ENCODE data around the gene NANOS1. TPM values are rescaled to one million over a fixed set of nuclear protein-coding genes. Genes with fewer than 3 reads are reported as not detected.

NANOS1 gene, protein sequence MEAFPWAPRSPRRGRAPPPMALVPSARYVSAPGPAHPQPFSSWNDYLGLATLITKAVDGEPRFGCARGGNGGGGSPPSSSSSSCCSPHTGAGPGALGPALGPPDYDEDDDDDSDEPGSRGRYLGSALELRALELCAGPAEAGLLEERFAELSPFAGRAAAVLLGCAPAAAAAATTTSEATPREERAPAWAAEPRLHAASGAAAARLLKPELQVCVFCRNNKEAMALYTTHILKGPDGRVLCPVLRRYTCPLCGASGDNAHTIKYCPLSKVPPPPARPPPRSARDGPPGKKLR
- 1 to 10 TPM in 1 of 2 donors, under 1 TPM in 1; 0.27 to 1.1 TPM for total RNA-seq
- long read RNA-seq, full-length matches to known transcripts = 3 of 3 reads
- long read RNA-seq, partial matches to known transcripts = 0 of 3 reads
- long read RNA-seq, other reads (novel, unspliced or antisense) = 0 of 3 reads

DNA sequence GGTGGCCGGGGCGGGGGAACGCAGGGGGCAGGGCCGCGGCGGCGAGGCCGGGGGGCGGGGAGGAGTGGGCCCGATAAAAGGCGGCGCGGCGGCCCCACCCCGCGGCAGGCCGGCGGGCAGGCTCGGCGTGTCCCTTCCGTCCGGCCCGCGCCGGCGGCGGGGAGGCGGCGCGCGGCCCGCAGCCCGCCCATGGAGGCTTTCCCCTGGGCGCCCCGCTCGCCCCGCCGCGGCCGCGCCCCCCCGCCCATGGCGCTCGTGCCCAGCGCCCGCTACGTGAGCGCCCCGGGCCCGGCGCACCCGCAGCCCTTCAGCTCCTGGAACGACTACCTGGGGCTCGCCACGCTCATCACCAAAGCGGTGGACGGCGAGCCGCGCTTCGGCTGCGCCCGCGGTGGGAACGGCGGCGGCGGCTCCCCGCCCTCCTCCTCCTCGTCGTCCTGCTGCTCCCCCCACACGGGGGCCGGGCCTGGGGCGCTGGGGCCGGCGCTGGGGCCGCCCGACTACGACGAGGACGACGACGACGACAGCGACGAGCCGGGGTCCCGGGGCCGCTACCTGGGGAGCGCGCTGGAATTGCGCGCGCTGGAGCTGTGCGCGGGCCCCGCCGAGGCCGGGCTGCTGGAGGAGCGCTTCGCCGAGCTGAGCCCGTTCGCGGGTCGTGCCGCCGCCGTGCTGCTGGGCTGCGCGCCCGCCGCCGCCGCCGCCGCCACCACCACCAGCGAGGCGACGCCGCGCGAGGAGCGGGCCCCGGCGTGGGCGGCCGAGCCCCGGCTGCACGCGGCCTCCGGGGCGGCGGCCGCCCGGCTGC is at the start of gene NANOS1:
TSS of gene NANOS1 (plus strand) at position 102 of the 808 bp plus-strand sequence. CDS start at position 190, 88 bp downstream.
- intact Hi-C loops (cut with DNase I, micrococcal nuclease) = no loop called here
- ATAC-seq = no peak
- peak in 1 of 2 donors; percentile 39 for DNase-seq

DNA sequence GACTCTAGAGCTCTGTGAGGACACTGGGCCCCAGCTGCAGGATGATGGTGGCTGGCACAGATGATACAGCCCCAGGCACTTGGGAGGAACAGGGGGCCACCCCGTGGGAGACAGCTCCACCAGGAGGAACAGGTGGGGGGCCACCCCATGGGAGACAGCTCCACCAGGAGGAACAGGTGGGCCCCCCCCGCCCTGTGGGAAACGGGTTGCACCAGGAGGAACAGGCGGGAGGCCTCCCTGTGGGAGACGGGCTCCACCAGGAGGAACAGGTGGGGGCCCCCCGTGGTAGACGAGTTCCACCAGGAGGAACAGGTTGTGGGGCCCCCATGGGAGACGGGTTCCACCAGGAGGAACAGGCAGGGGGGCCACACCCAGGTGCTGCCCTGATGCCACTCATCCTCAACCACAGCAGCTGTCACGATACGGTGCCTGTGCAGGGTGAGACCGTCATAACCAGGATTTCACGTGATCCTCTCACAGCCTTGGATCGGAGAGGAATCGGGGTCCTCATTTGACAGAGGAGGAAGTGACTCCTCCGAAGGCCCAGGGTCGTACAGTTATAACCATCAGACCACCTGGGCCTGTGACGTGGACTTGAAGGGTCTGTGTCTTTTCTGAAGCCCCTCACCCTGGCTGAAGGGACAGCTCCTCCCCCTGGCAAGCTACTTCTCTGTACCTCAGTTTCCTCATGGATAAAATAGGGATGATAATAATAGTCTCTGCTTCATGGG is 49.2 kb upstream of the NANOS1 start:
- intact Hi-C loops (cut with DNase I, micrococcal nuclease) = no loop called here
- DNase-seq = no peak
- ATAC-seq = no peak

DNA sequence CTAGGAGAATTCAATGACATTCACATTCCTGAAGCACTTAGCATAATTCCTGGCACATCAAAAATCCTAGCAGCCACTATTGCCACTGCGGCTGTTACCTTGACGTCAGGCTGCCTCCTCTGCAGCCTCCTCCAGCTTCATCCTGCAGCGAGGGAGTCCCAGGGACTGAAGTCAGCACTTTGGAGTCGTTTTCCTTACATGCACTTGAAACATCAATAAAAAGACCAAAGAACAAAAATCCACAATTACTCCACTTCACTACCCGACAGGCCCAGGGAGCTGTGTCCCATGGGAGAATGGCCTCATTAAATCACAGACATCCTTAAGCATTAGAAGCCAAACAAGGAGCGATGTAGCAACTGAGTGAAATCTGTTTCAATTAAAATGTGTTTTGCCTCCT is 48.6 kb upstream of the NANOS1 start:
- DNase-seq (no peak), ATAC-seq (no peak)
- intact Hi-C loops (cut with DNase I, micrococcal nuclease) = no loop called here

DNA sequence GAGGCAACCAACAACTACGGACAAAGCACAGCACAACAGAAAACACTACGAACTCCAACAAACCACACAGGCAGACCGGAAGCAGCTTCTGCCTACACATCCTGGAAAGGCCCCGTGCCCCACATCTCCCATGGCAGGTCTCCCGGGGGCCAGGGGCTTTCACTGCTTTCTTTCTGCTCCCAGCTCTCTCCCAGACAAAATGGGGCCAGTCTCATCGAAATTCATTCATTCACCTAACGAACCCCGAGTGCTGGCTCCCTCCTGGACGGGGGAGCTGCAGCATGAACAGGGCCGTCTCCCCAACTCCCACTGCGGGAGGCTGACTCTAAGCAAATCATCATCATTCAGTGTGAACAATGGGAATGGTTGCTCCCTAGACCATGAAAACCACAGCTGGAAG is 47.6 kb upstream of the NANOS1 start:
- intact Hi-C loops (cut with DNase I, micrococcal nuclease) = no loop called here
- ATAC-seq (no peak), DNase-seq (no peak)

DNA sequence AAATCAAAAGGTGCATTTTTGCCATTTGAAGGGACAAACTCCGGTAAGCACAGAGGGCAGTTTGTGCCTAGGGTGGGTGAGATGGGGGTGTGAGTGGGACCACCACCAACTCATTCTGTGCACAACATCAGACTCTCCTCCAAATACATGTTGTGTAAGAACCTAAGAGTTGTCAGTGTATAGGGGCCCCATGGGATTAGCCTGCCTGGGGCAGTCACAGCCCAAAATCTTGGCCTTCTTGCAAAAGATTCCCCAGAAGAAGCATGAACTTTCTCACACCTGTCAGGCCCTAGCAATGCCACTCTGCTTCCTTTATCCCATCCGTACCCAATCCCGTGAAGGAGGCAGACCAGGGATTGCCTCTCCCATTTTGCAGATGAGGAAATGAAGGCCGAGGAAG is 47.1 kb upstream of the NANOS1 start:
- DNase-seq (no peak), ATAC-seq (no peak)
- intact Hi-C loops (cut with DNase I, micrococcal nuclease) = no loop called here

DNA sequence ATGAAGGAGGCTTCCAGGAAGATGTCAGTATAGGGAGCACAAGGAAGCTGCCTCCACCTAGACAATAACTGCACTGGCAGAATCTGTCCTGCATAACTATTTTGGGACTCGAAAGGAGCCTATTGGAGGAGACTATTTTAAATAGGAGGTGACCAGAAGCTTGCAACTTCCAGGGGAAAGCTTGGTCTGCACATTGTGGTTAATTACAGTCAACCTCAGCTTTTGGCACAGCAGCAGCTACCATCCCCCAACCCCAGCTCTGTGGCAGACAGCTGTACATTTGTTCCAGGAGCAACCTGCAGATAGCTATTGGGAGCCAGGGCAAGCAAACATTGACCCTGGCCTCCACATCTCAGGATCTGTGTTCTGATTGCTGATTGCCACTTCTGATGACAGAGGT is 46.3 kb upstream of the NANOS1 start:
- ATAC-seq = no peak
- no peak for DNase-seq
- intact Hi-C loops (cut with DNase I, micrococcal nuclease) = no loop called here

DNA sequence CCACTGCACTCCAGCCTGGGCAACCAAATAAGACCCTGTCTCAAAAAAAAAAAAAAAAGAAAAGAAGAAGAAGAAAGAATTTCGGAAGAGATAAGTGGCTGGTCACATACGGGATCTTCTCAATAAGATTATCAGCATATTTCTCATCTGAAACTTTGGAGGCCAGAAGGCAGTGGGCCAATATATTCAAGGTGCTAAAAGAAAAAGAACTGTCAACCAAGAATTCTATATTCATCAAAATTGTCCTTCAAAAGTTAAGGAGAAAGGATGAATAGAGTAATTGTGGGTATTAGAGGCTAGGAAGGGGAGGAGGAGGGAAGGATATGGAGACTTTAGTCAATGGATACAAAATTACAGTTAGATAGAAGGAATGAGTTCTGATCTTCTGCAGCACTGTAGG is 43.9 kb upstream of the NANOS1 start:
- DNase-seq = no peak
- ATAC-seq = no peak
- intact Hi-C loops (cut with DNase I, micrococcal nuclease) = no loop called here

DNA sequence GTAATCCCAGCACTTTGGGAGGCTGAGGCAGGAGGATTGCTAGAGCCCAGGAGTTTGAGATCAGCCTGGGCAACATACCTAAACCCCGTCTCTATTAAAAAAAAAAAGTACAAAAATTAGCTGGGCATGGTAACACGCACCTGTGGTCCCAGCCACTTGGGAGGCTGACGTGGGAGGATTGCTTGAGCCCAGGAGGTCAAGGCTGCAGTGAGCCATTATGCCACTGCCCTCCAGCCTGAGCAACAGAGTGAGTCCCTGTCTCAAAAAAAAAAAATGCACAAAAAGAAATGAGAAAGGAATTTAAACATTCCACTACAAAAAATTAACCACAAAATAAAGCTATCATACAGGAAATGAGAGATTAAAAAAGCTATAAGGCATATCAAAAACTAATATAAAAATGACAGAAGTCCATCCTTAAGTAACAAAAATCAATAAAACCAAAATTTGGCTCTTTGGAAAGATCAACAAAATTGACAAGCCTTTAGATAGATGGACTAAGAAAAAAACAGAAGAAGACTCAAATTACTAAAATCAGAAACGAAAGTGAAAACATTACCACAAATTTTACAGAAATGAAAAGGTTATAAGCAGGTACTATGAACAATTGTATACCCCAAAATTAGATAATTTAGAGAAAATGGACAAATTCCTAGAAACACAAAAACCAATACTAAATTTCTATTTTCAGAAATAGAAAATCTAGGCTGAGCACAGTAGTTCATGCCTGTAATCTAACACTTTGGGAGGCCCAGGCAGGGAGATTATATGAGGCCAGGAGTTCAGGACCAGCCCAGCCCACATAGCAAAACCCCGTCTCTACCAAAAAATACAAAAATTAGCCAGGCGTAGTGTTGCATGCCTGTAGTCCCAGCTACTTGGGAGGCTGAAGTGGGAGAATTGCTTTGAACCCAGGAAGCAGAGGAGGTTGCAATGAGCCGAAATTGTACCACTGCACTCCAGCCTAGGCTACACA is 42.4 kb upstream of the NANOS1 start:
- ATAC-seq (no peak), DNase-seq (no peak)
- intact Hi-C loops (cut with DNase I, micrococcal nuclease) = no loop called here

DNA sequence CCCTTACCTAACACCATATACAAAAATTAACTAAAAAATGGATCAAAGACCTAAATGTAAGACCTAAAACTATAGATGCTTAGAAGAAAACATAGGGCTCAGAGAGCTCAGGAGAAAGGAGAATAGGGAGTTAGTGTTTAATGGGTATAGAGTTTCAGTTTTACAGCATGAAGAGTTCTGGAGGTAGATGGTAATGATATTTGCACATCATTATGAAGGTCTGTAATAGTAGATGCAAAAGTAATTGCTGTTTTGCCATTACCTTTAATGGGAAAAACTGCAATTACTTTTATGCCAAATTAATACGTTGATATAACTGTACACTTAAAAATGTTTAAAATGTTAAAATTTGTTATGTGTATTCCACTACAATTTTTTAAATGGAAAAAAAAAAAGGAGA is 39.2 kb upstream of the NANOS1 start:
- intact Hi-C loops (cut with DNase I, micrococcal nuclease) = no loop called here
- no peak for ATAC-seq
- no peak for DNase-seq

DNA sequence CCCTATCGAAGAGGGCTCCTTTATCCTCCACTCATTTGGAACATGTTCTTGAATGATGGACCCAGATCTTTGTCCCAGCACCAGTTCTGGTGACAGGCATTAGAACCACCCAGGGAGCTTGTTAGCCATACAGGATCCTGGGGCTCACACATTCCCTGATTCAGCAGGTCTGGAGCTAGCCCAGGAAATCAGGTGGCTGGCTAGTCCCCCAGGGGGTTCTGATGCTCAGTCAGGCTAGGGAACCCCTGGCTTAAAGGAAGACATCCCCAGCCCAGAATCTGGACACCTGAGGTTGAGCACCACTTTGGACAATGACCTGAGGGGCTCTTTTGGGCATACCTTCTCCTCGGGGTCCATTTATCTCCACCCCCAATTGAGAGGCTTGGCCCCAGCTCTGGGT is 37.0 kb upstream of the NANOS1 start:
- DNase-seq = no peak
- no peak for ATAC-seq
- intact Hi-C loops (cut with DNase I, micrococcal nuclease) = no loop called here

DNA sequence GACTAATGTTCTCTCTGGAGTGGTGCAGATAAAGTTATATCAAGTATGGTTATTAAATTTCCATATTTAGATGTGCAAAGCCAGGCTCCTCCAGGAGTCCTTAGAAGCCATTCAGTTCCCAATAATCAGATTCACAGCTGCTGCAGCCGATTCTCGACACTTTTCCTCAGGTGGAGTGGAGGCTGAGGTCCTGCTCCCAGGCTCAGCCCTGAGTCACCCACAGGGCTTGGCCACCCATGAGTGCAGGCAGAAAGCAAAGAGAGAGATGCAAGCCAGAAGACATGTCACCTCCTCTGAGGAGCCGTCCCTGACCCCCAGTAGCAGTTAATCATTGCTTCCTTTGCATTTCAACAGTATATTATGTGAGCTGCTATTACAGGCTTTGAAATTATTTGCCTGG is 36.3 kb upstream of the NANOS1 start:
- ATAC-seq (no peak), DNase-seq (no peak)
- intact Hi-C loops (cut with DNase I, micrococcal nuclease) = no loop called here

DNA sequence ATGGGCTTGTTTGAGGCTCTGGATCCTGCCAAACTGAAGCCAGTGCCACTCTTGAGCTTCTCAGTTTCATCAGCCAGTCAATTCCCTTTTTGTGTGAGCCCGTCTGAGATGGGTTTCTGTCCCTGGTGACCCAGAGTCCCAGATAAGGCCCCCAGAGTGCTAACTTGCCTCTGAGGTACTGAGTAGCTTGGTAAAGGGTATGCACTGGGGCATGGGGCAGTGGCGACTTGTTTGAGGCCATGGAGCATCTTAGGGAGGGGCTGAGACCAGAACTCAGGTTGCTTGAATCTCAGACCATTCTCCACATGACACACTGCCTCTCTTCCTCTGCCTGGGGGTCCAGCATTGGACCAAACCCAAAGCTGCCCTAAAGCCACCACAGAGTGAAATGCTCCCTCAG is 35.2 kb upstream of the NANOS1 start:
- DNase-seq (no peak), ATAC-seq (no peak)
- intact Hi-C loops (cut with DNase I, micrococcal nuclease) = no loop called here

DNA sequence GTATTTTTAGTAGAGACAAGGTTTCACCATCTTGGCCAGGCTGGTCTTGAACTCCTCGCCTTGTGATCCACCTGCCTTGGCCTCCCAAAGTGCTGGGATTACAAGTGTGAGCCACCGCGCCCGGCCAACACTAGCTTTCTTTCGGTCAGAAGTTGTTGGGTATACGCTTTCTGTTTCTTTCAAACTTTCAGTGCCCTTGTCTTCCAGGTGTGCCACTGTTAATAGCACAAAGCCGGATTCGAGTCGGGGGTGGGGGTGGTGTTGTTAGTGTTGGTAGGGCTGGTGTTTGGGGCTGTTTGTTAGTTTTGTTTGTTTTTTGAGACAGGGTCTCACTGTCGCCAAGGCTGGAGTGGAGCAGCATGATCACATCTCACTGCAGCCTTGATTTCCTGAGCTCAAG is 33.8 kb upstream of the NANOS1 start:
- no peak for ATAC-seq
- intact Hi-C loops (cut with DNase I, micrococcal nuclease) = no loop called here
- DNase-seq = no peak

DNA sequence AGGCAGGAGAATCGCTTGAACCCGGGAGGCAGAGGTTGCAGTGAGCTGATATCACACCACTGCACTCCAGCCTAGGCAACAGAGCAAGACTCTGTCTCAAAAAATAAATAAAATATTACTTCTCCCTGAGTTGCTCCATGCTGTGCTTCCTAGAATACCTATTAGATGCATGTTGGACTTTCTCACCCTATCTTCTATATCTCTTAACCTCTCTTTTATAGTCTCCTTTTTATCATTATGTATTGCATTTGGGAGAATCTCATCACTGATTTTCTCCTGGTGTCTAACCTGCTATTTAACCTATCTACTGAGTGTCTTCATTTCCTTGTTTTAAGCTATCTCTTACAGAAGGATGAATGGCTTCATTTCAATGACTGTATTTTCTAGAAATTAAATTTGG is 32.1 kb upstream of the NANOS1 start:
- intact Hi-C loops (cut with DNase I, micrococcal nuclease) = no loop called here
- DNase-seq (no peak), ATAC-seq (no peak)

DNA sequence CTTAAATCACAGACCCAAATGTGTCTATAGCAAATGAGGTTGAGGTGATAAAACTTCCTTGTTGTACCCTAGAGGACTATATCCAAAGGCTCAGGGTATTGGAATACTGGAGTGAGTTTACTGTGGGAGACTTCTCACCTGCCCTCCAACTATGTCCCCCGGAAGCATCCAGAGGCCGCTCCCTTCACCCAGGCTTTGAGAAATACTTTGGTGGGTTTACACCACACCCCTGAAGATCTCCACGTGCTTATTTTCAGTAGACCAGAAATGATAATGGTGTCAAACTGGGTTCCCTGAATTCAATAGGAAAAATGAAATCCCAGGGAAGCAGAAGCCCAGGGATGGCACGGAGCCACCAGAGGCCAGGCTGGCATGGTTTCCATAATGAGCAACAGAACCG is 31.3 kb upstream of the NANOS1 start:
- DNase-seq = no peak
- intact Hi-C loops (cut with DNase I, micrococcal nuclease) = no loop called here
- ATAC-seq = no peak

DNA sequence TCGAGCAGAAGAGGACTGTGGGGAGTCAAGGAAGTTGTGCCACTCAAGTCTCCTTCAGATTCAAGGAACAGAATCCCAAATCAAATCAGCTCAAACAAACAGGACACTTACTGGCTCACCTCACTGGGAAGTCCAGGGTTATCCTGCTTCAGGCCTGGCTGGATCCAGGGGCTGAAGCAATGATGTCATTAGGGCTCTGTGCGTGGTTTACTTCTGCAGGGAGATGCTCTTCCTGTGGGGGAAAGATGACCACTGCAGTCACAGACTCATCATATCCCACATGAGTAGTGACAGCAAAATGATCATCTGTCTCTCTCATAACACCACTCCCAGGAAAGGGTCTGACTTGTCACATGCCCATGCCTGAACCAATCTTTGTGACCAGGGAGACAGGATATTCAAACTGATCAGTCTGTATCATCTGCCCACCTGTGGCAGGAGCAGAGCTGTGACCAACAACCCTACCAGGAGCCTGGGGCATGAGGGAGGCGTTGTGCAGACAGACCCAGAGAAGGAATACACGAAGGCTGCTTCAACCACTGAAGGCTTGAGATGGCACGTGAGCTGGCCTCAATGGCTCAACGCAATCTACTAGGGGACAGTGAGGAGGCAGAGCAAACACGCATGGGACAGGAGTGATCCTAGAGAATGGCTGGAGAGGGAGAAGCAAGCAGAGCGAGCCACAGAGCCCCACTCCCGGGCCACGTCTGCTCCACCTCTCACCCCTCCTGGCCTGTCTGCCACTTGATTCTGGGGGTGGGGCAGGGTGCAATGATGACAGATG is 27.6 kb upstream of the NANOS1 start:
- no peak for DNase-seq
- intact Hi-C loops (cut with DNase I, micrococcal nuclease) = no loop called here
- no peak for ATAC-seq

DNA sequence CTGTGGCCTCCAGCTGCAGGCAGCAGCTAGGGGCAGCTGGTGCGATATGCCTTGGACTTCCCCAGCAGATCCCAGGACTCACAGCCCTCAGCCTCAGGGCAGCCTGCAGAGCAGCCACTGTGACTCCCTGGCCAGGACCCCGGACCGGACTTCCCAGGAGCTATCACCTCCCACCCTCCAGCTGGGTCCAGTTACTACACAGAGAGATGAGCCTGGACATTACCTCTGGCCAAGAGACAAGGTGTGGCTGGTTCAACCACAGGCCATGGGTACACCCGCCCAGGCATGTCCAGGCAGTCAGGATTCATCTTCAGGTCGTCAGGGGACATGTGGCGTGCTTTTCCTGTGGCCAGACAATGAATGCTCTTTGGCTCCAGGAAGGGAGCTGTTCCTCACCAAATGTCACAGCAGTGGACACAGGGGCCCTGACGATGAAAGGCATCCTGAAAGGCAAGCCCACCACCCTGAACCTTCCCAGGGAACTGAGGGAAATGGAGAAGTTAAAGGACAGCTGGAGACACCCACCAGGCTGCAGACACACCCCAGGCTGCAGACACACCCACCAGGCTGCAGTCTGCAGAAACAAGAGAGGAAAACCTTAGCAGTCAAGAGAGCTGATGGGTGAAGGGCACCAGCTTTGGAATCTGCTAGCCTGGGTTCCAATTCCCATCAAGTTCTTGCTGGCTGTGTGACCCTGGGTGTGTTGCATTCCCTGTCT is 25.8 kb upstream of the NANOS1 start:
- intact Hi-C loops (cut with DNase I, micrococcal nuclease) = no loop called here
- ATAC-seq (no peak), DNase-seq (no peak)

Measured in left colon (tissue), 2 donors.